ENCODE measurements around the gene TMPRSS3.

DNA sequence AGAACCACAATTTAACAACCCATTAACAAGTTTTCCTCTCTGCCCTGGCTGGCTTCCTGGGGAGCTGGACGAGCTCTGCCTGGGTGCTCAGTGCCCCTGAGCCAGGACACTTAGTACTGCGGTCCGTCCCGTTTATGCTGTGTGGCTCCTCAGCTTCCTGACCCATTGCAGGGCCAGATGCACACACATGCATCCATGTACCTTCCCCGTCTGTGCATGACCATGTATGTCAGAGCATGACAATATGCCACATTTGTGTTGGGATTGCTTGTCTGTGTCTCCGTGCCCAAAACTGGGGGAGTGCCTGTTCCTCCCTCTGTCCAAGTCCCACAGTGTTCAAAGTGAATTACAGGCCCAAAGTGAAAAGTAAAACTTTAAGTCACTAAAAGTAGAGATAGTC lies 71.0 kb downstream of the TMPRSS3 start:
- TF ChIP-seq, protein P1, sequence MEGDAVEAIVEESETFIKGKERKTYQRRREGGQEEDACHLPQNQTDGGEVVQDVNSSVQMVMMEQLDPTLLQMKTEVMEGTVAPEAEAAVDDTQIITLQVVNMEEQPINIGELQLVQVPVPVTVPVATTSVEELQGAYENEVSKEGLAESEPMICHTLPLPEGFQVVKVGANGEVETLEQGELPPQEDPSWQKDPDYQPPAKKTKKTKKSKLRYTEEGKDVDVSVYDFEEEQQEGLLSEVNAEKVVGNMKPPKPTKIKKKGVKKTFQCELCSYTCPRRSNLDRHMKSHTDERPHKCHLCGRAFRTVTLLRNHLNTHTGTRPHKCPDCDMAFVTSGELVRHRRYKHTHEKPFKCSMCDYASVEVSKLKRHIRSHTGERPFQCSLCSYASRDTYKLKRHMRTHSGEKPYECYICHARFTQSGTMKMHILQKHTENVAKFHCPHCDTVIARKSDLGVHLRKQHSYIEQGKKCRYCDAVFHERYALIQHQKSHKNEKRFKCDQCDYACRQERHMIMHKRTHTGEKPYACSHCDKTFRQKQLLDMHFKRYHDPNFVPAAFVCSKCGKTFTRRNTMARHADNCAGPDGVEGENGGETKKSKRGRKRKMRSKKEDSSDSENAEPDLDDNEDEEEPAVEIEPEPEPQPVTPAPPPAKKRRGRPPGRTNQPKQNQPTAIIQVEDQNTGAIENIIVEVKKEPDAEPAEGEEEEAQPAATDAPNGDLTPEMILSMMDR (IDR thresholded peaks at IDR 0.05), result no peak
- TF ChIP-seq POLR2AphosphoS5 (IDR thresholded peaks at IDR 0.05), result no peak
- no peak for TF ChIP-seq POLR2A (IDR thresholded peaks at IDR 0.05)
- TF ChIP-seq EP300 (IDR thresholded peaks at IDR 0.05; ENCODE audit: low read depth), result no peak
